HCT116 (cell line): ENCODE measurements around the gene CERS3. TPM values are rescaled to one million over a fixed set of nuclear protein-coding genes. Genes with fewer than 3 reads are reported as not detected.

Source experiments
- ATAC-seq: fragments of 200-7000 bp; cut with Tn5 transposase; 2 replicates; pipeline ENCODE4 v1.9.1; 2020; ENCODE audit warnings: mild to moderate bottlenecking, moderate library complexity
- BruUV-seq: library from RNA; stranded (reverse); fragments of 400-500 nt; replicated peaks from 2 replicates; lab custom pipeline; 2021; lab: Mats Ljungman, UMichigan
- CTCF ChIA-PET: fragments of 300-600 bp; sonication (Branson Sonifier 250); formaldehyde crosslinking; loops from one replicate; lab custom pipeline; 2021; ENCODE audit warnings: antibody characterized with exemption; lab: Charles Lee
- POLR2A ChIA-PET: fragments of 300-600, 350-600 bp; sonication (Branson Sonifier 250); formaldehyde crosslinking; loops from one replicate; lab custom pipeline; 2021; ENCODE audit warnings: antibody characterized with exemption; lab: Charles Lee
- RAD21 ChIA-PET, 2 experiments: fragments of 300-600 bp; sonication (Branson Sonifier 250); formaldehyde crosslinking; loops; one replicate each; lab custom pipeline; 2023; ENCODE audit warnings: low total read pairs in 2 of 2; ENCODE audit not compliant: uncharacterized antibody in 2 of 2, unreplicated experiment in 2 of 2, low non-redundant PET in 1 of 2; lab: Charles Lee
- DNase-seq: peaks from one replicate; pipeline ENCODE4 v3.0.0-alpha.2; 2010; ENCODE audit warnings: low read depth, low spot score
- H2AFZ ChIP-seq: fragments of 200-600 bp; shearing (Covaris generic), sonication (generic); 2 replicates; pipeline ENCODE4 v1.6.1; 2017; ENCODE audit warnings: low read depth, mixed run types, mixed read lengths, antibody characterized with exemption, low read length; ENCODE audit not compliant: poor library complexity, severe bottlenecking
- H3K27ac ChIP-seq: 2 replicates; pipeline ENCODE4 v1.5.1; 2012; ENCODE audit warnings: low read depth, low read length
- H3K27me3 ChIP-seq: fragments of 200-600 bp; sonication (generic); 2 replicates; pipeline ENCODE4 v1.6.1; 2016; ENCODE audit warnings: mixed run types, low read length, mixed read lengths; ENCODE audit not compliant: insufficient read depth
- H3K36me3 ChIP-seq, 2 experiments: fragments of 200-500 bp in 1 of 2; fragments of 200-600 bp in 1 of 2; sonication (Bioruptor generic) in 1 of 2; sonication (generic) in 1 of 2; 2 replicates each; pipeline versions ENCODE4 v1.5.1 to v1.6.1; 2014 to 2016; ENCODE audit warnings: low read length in 2 of 2, inconsistent platforms in 1 of 2, mixed read lengths in 1 of 2, mixed run types in 1 of 2; ENCODE audit not compliant: insufficient read depth in 2 of 2, control insufficient read depth in 1 of 2
- H3K4me1 ChIP-seq, 2 experiments: fragments of 200-600 bp in 1 of 2; sonication (generic) in 1 of 2; 2 replicates each; pipeline versions ENCODE4 v1.5.1 to v1.6.1; 2012 to 2017; ENCODE audit warnings: low read length in 2 of 2, inconsistent platforms in 1 of 2, mild to moderate bottlenecking in 1 of 2, mixed read lengths in 1 of 2, mixed run types in 1 of 2, moderate library complexity in 1 of 2; ENCODE audit not compliant: insufficient read depth in 2 of 2, control insufficient read depth in 1 of 2
- H3K4me2 ChIP-seq: fragments of 200-600 bp; sonication (generic); 2 replicates; pipeline ENCODE4 v1.6.1; 2017; ENCODE audit warnings: mixed run types, low read length, mixed read lengths
- H3K4me3 ChIP-seq, 2 experiments: fragments of 200-600 bp in 1 of 2; sonication (generic) in 1 of 2; replicated peaks in 1 of 2; 2 replicates each; pipeline ENCODE4 v1.5.1; 2011 to 2016; ENCODE audit warnings: low read length in 2 of 2, control low read depth in 1 of 2, low read depth in 1 of 2, mild to moderate bottlenecking in 1 of 2, mixed read lengths in 1 of 2, mixed run types in 1 of 2
- H3K79me2 ChIP-seq: fragments of 200-600 bp; sonication (generic); 2 replicates; pipeline ENCODE4 v1.6.1; 2017; ENCODE audit warnings: mild to moderate bottlenecking, mixed run types, low read length, moderate library complexity, mixed read lengths; ENCODE audit not compliant: insufficient read depth
- H3K9ac ChIP-seq: fragments of 200-600 bp; sonication (generic); 2 replicates; pipeline ENCODE4 v1.6.1; 2016; ENCODE audit warnings: low read length, mixed read lengths
- H3K9me2 ChIP-seq: fragments of 200-600 bp; sonication (generic), shearing (Covaris generic); 2 replicates; pipeline ENCODE4 v1.6.1; 2017; ENCODE audit warnings: mixed run types, mild to moderate bottlenecking, moderate library complexity; ENCODE audit not compliant: insufficient read depth
- H3K9me3 ChIP-seq, 2 experiments: fragments of 200-500 bp in 1 of 2; fragments of 200-600 bp in 1 of 2; sonication (Bioruptor generic) in 1 of 2; sonication (generic) in 1 of 2; 2 replicates each; pipeline ENCODE4 v1.6.1; 2014 to 2017; ENCODE audit warnings: low read length in 2 of 2, mixed read lengths in 2 of 2, inconsistent platforms in 1 of 2, low read depth in 1 of 2, mild to moderate bottlenecking in 1 of 2, mixed run types in 1 of 2, moderate library complexity in 1 of 2; ENCODE audit not compliant: control insufficient read depth in 1 of 2, insufficient read depth in 1 of 2
- H4K20me1 ChIP-seq: fragments of 200-600 bp; sonication (generic), shearing (Covaris generic); 2 replicates; pipeline ENCODE4 v1.6.1; 2017; ENCODE audit warnings: mixed run types, mild to moderate bottlenecking, moderate library complexity; ENCODE audit not compliant: insufficient read depth
- REST ChIP-seq: IDR thresholded peaks from 2 replicates; pipeline ENCODE4 v1.6.1; 2012; ENCODE audit warnings: low read depth
- YY1 ChIP-seq: IDR thresholded peaks from 2 replicates; pipeline ENCODE4 v1.6.1; 2011; ENCODE audit warnings: low read length, low read depth, moderate library complexity, mild to moderate bottlenecking; ENCODE audit not compliant: insufficient replicate concordance; ENCODE audit errors: extremely low read depth
- ZFX ChIP-seq: fragments of 450-650 bp; IDR thresholded peaks from 2 replicates; pipeline ENCODE4 v1.6.1; 2017
- ZNF274 ChIP-seq: fragments of 200-500 bp; sonication (Bioruptor generic); IDR thresholded peaks from 2 replicates; pipeline ENCODE4 v1.6.1; 2014; ENCODE audit warnings: mild to moderate bottlenecking, low read depth, low read length, inconsistent platforms
- intact Hi-C: fragments of 100-400 bp; cut with micrococcal nuclease; formaldehyde crosslinking; loops from 2 replicates; pipeline ENCODE4 v1.10.0; 2022
- total RNA-seq: library from RNA; stranded (reverse); gene quantifications from one replicate; pipeline ENCODE4 v1.2.1, GENCODE V29; 2021; ENCODE audit not compliant: unreplicated experiment
- TF ChIP-seq, protein P1 (sequence below): IDR thresholded peaks from 2 replicates; pipeline ENCODE4 v1.6.1; 2012
- TF ChIP-seq, protein P2 (sequence below), 3 experiments: fragments of 200-600 bp in 1 of 3; sonication (generic) in 1 of 3; IDR thresholded peaks in 2 of 3; conservative IDR thresholded peaks in 1 of 3; 2 replicates each; pipeline ENCODE4 v1.5.1; 2012 to 2017; ENCODE audit warnings: low read depth in 2 of 3, low read length in 2 of 3, antibody characterized with exemption in 1 of 3, borderline replicate concordance in 1 of 3, control low read depth in 1 of 3, mild to moderate bottlenecking in 1 of 3, mixed read lengths in 1 of 3, mixed run types in 1 of 3, moderate library complexity in 1 of 3; ENCODE audit not compliant: insufficient read depth in 1 of 3

Gene CERS3
- total RNA-seq, 1 experiment from 2014 or later = not detected

DNA sequence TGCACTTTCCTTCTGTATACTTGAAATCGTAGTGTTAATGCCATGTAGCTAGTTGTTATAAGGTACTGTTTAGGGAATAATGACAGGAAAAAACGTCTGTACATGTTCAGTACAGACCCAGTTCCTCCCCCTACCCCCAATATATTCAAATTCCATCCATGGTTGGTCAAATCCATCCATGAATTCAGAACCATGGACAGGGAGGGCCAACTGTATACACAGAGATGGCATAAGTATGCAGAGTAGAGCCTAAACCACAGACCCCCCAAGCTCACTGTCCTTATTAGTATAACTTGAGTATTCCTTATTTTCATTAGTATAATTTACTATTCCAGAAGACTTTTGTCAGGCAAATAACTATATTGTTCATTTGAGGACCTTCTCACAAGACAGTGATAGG is 135.7 kb downstream of the CERS3 start:
- Histone ChIP-seq H3K4me2 (no peak overlapping the region), H3K9me2 (no peaks in the 10 kb centered on the region), H3K36me3 (no peaks in the 10 kb centered on the region), H3K9me3 (no peaks in the 10 kb centered on the region), H3K4me1 (no peaks in the 10 kb centered on the region), H3K27ac (no peak overlapping the region), H3K27me3 (no peaks in the 10 kb centered on the region), H3K4me3 (no peak overlapping the region), H2AFZ (no peak overlapping the region), H3K79me2 (no peaks in the 10 kb centered on the region), H3K9ac (no peak overlapping the region)
- ChIA-PET RAD21 (no interaction called here), CTCF (interaction anchor here (1.4 kb wide), 1 partner anchor 43 kb away, joined by 3 read pairs; no protein-coding TSS in a partner anchor), POLR2A (no interaction called here)
- BruUV-seq = no TSS peak
- DNase-seq (no peak), ATAC-seq (no peak)
- intact Hi-C loops = no loop called here
- TF ChIP-seq REST = peak; percentile 41
- TF ChIP-seq ZNF274 = no peak
- TF ChIP-seq, all 23 proteins: peak for 1
- no peaks in the 10 kb centered on the region for H4K20me1 ChIP-seq

DNA sequence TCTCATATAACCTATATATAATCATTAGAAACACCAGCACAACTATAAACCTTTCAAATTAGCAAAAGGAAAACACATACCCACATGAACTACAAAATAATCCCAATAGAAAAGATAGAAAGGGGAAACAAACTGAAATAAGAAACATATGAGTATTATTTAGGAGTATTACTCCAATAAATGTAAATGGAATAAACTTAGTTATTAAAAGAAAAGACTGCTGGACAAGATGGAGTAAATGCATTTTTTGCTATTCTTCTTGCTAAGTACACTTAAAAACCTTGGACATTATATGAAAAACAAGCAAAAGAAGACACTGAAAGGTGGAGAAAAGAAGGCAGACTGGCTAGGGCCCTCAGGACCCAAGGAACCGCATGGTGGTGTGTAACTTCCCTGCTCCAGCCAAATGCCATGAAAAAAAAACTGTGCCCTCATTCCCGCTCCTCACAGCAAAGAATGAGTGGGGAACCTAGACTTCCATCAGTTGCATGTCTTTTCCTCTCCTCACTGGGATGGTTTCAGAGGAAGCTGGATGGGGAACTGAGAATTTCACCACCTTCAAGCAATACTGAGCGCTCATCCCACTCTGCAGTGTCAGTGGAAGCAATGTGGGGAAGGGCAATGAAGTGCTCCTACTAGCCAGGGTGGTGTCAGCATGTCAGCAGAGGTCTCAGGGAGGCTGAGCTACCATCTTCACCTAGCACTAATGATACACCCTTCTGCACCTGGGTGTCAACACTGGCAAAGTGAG is 143.3 kb downstream of the CERS3 start:
- intact Hi-C loops = no loop called here
- H3K9me3 ChIP-seq = no peaks in the 10 kb centered on the region; a peak in 1 of 4 replicates
- TF ChIP-seq, protein P1, sequence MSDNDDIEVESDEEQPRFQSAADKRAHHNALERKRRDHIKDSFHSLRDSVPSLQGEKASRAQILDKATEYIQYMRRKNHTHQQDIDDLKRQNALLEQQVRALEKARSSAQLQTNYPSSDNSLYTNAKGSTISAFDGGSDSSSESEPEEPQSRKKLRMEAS = no peak
- TF ChIP-seq, protein P2, sequence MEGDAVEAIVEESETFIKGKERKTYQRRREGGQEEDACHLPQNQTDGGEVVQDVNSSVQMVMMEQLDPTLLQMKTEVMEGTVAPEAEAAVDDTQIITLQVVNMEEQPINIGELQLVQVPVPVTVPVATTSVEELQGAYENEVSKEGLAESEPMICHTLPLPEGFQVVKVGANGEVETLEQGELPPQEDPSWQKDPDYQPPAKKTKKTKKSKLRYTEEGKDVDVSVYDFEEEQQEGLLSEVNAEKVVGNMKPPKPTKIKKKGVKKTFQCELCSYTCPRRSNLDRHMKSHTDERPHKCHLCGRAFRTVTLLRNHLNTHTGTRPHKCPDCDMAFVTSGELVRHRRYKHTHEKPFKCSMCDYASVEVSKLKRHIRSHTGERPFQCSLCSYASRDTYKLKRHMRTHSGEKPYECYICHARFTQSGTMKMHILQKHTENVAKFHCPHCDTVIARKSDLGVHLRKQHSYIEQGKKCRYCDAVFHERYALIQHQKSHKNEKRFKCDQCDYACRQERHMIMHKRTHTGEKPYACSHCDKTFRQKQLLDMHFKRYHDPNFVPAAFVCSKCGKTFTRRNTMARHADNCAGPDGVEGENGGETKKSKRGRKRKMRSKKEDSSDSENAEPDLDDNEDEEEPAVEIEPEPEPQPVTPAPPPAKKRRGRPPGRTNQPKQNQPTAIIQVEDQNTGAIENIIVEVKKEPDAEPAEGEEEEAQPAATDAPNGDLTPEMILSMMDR (IDR thresholded peaks at IDR 0.05 in 2 of 3, conservative IDR thresholded peaks at IDR 0.05 in 1 of 3; ENCODE audit: borderline replicate concordance in 1 of 3, insufficient read depth in 1 of 3, low read depth in 2 of 3, low read length in 2 of 3) = no peak
- no peak for TF ChIP-seq ZFX
- no peak for TF ChIP-seq YY1
- TF ChIP-seq, all 23 proteins: peak for 0
- Histone ChIP-seq H3K4me3 (no peak overlapping the region), H2AFZ (no peak overlapping the region), H3K9ac (no peak overlapping the region), H3K4me2 (no peak overlapping the region), H3K79me2 (no peaks in the 10 kb centered on the region), H3K27ac (no peak overlapping the region), H3K36me3 (no peaks in the 10 kb centered on the region), H3K9me2 (no peaks in the 10 kb centered on the region), H3K27me3 (no peaks in the 10 kb centered on the region), H3K4me1 (no peaks in the 10 kb centered on the region), H4K20me1 (no peaks in the 10 kb centered on the region)
- ChIA-PET CTCF (interaction anchor here (2.4 kb wide), 1 partner anchor 36 kb away, joined by 26 read pairs; no protein-coding TSS in a partner anchor), RAD21 (no interaction called here), POLR2A (no interaction called here)
- ATAC-seq (no peak), DNase-seq (no peak)
- no TSS peak for BruUV-seq
